HAP-1 (cell line): Measurements from ENCODE around the gene CDH2.

Experiments used
- DNase-seq, 2 experiments: peaks; one replicate each; pipeline ENCODE4 v3.0.0-alpha.2; 2016 to 2020; ENCODE audit warnings: low spot score in 2 of 2
- H3K27me3 ChIP-seq: fragments of 250-450 bp; sonication (Bioruptor Pico); 2 replicates; pipeline ENCODE4 v1.5.1; 2020; ENCODE audit warnings: low read depth, mild to moderate bottlenecking, moderate library complexity
- H3K36me3 ChIP-seq: fragments of 250-450 bp; sonication (Bioruptor Pico); replicated peaks from 2 replicates; pipeline ENCODE4 v1.5.1; 2020; ENCODE audit warnings: mild to moderate bottlenecking
- H3K4me1 ChIP-seq: fragments of 250-450 bp; sonication (Bioruptor Pico); 2 replicates; pipeline ENCODE4 v1.5.1; 2020; ENCODE audit warnings: mild to moderate bottlenecking
- H3K4me3 ChIP-seq: fragments of 250-450 bp; sonication (Bioruptor Pico); 2 replicates; pipeline ENCODE4 v1.5.1; 2020; ENCODE audit warnings: mild to moderate bottlenecking, moderate library complexity
- H3K9me3 ChIP-seq: fragments of 250-450 bp; sonication (Bioruptor Pico); 2 replicates; pipeline ENCODE4 v1.5.1; 2020; ENCODE audit warnings: mild to moderate bottlenecking, moderate library complexity
- in situ Hi-C: fragments of 300-500 bp; cut with MboI; formaldehyde crosslinking; loops from 3 replicates; pipeline ENCODE4 v1.14.3; 2020; ENCODE audit warnings: low sequenced_read_pairs, inconsistent platforms, mixed read lengths

Gene CDH2

GRCh38 chr18:28019425-28020108, 157.4 kb downstream of the CDH2 start:
- no peak for DNase-seq
- no peaks in the 10 kb centered on the region for H3K9me3 ChIP-seq
- H3K4me1 ChIP-seq = no peaks in the 10 kb centered on the region
- in situ Hi-C loops = no loop called here
- H3K4me3 ChIP-seq = no peak overlapping the region
- no peaks in the 10 kb centered on the region for H3K27me3 ChIP-seq
- no peaks in the 10 kb centered on the region for H3K36me3 ChIP-seq

DNA sequence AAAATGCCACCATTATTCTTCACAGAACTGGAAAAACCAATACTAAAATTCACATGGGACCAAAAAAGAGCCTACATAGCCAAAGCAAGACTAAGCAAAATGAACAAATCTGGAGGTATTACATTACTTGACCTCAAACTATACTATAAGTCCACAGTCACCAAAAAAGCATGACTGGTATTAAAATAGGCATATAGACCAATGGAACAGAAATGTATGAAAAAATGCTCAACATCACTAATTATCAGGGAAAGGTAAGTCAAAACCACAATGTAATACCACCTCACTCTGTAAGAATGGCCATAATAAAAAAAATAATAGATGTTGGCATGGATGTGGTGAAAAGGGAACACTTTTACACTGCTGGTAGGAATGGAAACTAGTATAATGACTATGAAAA, 158.6 kb downstream of the CDH2 start:
- Histone ChIP-seq H3K27me3 (no peaks in the 10 kb centered on the region), H3K4me3 (no peak overlapping the region), H3K36me3 (no peaks in the 10 kb centered on the region), H3K4me1 (no peaks in the 10 kb centered on the region), H3K9me3 (no peaks in the 10 kb centered on the region)
- in situ Hi-C loops = no loop called here
- no peak for DNase-seq

DNA sequence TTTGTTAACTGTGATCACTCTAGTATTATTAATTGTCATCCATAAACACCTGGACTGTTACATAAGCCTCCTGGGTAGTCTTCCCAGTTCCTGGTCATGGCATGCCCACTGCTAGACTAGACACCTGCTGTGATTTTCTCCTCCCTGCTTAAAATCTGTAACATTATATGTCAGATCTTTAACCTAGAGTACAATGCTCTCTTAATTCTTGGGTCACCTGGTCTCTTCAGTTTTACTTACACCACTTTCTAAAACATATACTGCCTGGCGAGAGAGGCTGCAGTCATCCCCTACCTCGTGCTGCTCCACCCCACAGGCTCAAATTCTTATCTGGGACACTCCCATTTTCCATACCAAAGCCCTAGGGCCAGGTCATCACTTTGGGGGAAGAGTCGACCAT, 161.3 kb downstream of the CDH2 start:
- H3K9me3 ChIP-seq = no peaks in the 10 kb centered on the region
- no peaks in the 10 kb centered on the region for H3K27me3 ChIP-seq
- no peak for DNase-seq
- peaks cover 2% of the 10 kb centered on the region; the same call in 1 of the 2 replicates for H3K36me3 ChIP-seq
- peaks cover 22% of the 10 kb centered on the region for H3K4me1 ChIP-seq
- in situ Hi-C loops = no loop called here
- H3K4me3 ChIP-seq = no peak overlapping the region

GRCh38 chr18:28013066-28013465, 163.9 kb downstream of the CDH2 start:
- no peaks in the 10 kb centered on the region for H3K27me3 ChIP-seq
- peaks cover 2% of the 10 kb centered on the region; the same call in 1 of the 2 replicates for H3K36me3 ChIP-seq
- no peak for DNase-seq
- in situ Hi-C loops = no loop called here
- no peak overlapping the region for H3K4me3 ChIP-seq
- no peaks in the 10 kb centered on the region for H3K9me3 ChIP-seq
- H3K4me1 ChIP-seq = peaks cover 22% of the 10 kb centered on the region

DNA sequence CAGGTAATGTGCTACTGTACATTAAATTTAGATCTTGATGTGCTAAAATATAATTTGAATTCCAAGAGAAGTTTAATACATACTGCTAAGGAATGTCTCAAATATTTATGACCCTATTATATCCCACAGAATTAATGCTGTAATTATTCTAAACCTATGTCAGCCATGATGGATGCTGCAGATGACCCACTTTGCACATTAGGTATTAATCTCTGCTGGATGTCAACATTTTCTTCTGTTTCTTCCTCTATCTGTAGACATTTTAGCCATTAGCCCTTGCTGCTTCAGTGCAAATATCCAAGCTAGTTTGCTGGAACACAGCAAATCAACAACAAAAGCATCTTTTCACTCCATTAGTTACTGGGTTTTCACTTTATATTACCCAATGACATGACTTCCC, 164.6 kb downstream of the CDH2 start:
- no peak for DNase-seq
- Histone ChIP-seq H3K27me3 (no peaks in the 10 kb centered on the region), H3K36me3 (peaks cover 2% of the 10 kb centered on the region; the same call in 1 of the 2 replicates), H3K9me3 (no peaks in the 10 kb centered on the region), H3K4me3 (no peak overlapping the region), H3K4me1 (peaks cover 22% of the 10 kb centered on the region)
- in situ Hi-C loops = no loop called here

GRCh38 chr18:28009589-28009988, 167.3 kb downstream of the CDH2 start:
- DNase-seq = no peak
- Histone ChIP-seq H3K4me1 (peaks cover 22% of the 10 kb centered on the region), H3K9me3 (no peaks in the 10 kb centered on the region), H3K36me3 (peaks cover 2% of the 10 kb centered on the region; the same call in 1 of the 2 replicates), H3K27me3 (no peaks in the 10 kb centered on the region), H3K4me3 (no peak overlapping the region)
- in situ Hi-C loops = no loop called here

DNA sequence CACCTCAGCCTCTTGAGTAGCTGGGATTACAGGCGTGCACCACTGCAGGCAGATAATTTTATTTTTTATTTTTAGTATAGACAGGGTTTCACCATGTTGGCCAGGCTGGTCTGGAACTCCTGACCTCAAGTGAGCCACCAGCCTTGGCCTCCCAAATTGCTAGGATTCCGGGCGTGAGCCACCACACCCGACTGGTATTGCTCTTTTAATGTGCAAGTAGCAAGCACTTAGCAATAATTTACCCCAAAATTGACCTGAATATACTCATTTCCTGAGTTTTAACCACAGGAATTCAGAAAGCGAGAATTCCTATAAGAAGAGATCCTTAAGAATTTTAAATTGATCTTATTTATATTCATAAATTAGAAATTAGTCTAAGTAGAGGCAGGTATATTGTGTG, 169.1 kb downstream of the CDH2 start:
- Histone ChIP-seq H3K4me3 (no peak overlapping the region), H3K36me3 (peaks cover 7% of the 10 kb centered on the region), H3K9me3 (no peaks in the 10 kb centered on the region), H3K4me1 (peaks cover 20% of the 10 kb centered on the region), H3K27me3 (no peaks in the 10 kb centered on the region)
- DNase-seq = no peak
- in situ Hi-C loops = no loop called here

- Histone ChIP-seq H3K4me3 (no peak overlapping the region), H3K27me3 (no peaks in the 10 kb centered on the region), H3K4me1 (0 out of 2 replicates have a peak, but pooled peaks cover 4% of the 10 kb centered on the region), H3K9me3 (peaks cover 2% of the 10 kb centered on the region; the same call in 1 of the 2 replicates), H3K36me3 (peaks cover 30% of the 10 kb centered on the region)
- in situ Hi-C loops = no loop called here
- no peak for DNase-seq
These were observed 171.8 kb downstream of the CDH2 start for GRCh38 chr18:28005164-28005563.

DNA sequence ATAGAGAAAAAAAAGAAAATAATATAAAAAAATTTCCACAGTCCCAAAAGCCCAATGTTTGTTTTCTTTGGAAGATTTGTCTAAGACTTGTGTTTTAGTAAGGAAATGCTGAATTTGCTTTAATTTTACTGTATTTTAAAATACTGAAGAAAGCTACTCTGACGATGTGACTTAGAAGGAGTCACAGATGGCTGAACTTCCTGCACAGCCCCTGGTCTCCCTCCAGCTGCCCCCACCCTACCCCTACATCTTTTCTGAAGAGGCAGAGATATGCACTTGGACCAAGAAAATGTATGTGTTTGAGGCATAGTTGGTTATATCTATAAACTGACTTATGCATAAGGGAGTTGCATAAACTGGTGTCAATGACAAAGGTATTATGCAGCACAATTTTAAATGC, 172.3 kb downstream of the CDH2 start:
- DNase-seq = no peak
- Histone ChIP-seq H3K27me3 (no peaks in the 10 kb centered on the region), H3K36me3 (peaks cover 32% of the 10 kb centered on the region), H3K4me3 (no peak overlapping the region), H3K9me3 (peaks cover 2% of the 10 kb centered on the region; the same call in 1 of the 2 replicates), H3K4me1 (0 out of 2 replicates have a peak, but pooled peaks cover 4% of the 10 kb centered on the region)
- in situ Hi-C loops = no loop called here

DNA sequence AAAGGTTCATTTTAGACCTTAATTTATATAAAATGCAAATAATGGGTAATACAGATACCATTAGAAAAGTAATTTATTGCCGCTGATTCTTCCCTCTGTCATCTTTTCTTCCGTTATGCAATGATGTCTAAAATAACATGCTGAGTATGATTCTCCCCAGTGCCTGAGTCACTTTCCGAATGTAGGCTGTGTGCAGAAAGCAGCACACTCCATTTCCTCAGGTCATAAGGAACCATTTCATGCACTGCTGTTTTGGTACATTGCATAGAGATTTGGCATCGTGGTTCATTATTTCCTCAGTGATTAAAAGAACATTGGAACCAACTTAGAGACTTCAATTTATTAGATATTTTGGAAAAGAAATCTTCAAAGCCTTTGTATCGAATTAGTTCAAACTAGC, 173.5 kb downstream of the CDH2 start:
- DNase-seq = no peak
- in situ Hi-C loops = no loop called here

GRCh38 chr18:28002841-28003240, 174.1 kb downstream of the CDH2 start:
- no peaks in the 10 kb centered on the region for H3K27me3 ChIP-seq
- H3K36me3 ChIP-seq = peaks cover 41% of the 10 kb centered on the region
- in situ Hi-C loops = no loop called here
- no peak for DNase-seq
- no peak overlapping the region for H3K4me3 ChIP-seq
- H3K4me1 ChIP-seq = 0 out of 2 replicates have a peak, but pooled peaks cover 4% of the 10 kb centered on the region
- peaks cover 2% of the 10 kb centered on the region; the same call in 1 of the 2 replicates for H3K9me3 ChIP-seq

More for the DNA sequence above, 173.5 kb downstream of the CDH2 start:
- 0 out of 2 replicates have a peak, but pooled peaks cover 4% of the 10 kb centered on the region for H3K4me1 ChIP-seq
- peaks cover 2% of the 10 kb centered on the region; the same call in 1 of the 2 replicates for H3K9me3 ChIP-seq
- peaks cover 41% of the 10 kb centered on the region for H3K36me3 ChIP-seq
- H3K4me3 ChIP-seq = no peak overlapping the region
- no peaks in the 10 kb centered on the region for H3K27me3 ChIP-seq

DNA sequence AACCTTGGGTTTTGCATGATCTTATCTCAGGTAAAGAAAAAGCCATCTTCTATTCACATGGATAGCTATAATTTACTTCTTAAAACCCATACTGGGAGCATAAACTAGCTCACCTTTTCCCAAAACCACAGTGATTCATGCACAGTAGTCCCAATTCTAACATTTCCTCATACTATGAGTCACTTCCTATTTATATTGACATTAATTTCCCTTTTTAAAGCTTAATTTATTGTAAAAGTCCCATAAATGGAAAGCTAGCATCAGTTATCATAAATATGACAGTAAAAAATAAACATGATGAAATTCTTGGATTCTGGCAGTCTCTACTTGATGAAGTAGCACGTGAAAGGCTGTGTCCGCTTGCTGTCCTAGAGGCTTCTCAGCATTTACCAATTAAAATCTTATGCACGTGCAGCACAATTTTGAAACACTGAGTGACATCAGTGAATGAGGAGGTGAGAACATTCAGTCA, 180.1 kb downstream of the CDH2 start:
- in situ Hi-C loops = no loop called here
- no peak overlapping the region for H3K4me3 ChIP-seq
- H3K27me3 ChIP-seq = no peaks in the 10 kb centered on the region
- H3K9me3 ChIP-seq = no peaks in the 10 kb centered on the region
- H3K4me1 ChIP-seq = peaks cover 8% of the 10 kb centered on the region
- no peak for DNase-seq
- H3K36me3 ChIP-seq = peaks cover 34% of the 10 kb centered on the region

- Histone ChIP-seq H3K4me1 (peaks cover 8% of the 10 kb centered on the region), H3K4me3 (no peak overlapping the region), H3K36me3 (peaks cover 27% of the 10 kb centered on the region), H3K27me3 (no peaks in the 10 kb centered on the region), H3K9me3 (no peaks in the 10 kb centered on the region)
- in situ Hi-C loops = no loop called here
- DNase-seq = no peak
These were observed 181.0 kb downstream of the CDH2 start for GRCh38 chr18:27995770-27996502.

GRCh38 chr18:27994571-27994970, 182.4 kb downstream of the CDH2 start:
- Histone ChIP-seq H3K36me3 (peaks cover 17% of the 10 kb centered on the region), H3K4me1 (peaks cover 8% of the 10 kb centered on the region), H3K27me3 (no peaks in the 10 kb centered on the region), H3K4me3 (no peak overlapping the region), H3K9me3 (no peaks in the 10 kb centered on the region)
- in situ Hi-C loops = no loop called here
- peak; percentile 15 to 48 for DNase-seq
